MM.1S (cell line): Measurements from ENCODE around the gene LBR.

Experiments
- CTCF ChIP-seq: fragments of 300-600 bp; sonication (generic); IDR thresholded peaks from 2 replicates; pipeline ENCODE4 v1.5.1; 2016; ENCODE audit warnings: antibody characterized with exemption, low read length, mixed read lengths
- EZH2 ChIP-seq: fragments of 300-600 bp; sonication (generic); optimal IDR thresholded peaks from 2 replicates; pipeline ENCODE3; 2017; ENCODE audit warnings: low read depth, mild to moderate bottlenecking, antibody characterized with exemption, low read length, mixed read lengths

- TF ChIP-seq CTCF, result no peak
- TF ChIP-seq EZH2, result no peak
Observed at GRCh38 chr1:225362805-225363204, 65.0 kb downstream of the LBR start.
